Natural killer cell (primary cell): Measurements from ENCODE around the gene GOLGA6L7. TPM values are rescaled to one million over a fixed set of nuclear protein-coding genes. Genes with fewer than 3 reads are reported as not detected.
"Not testable (repeated sequence)": the region's sequence is repeated elsewhere in the genome, so short reads cannot be mapped to it uniquely, and the experiment has no call there.

ENCODE experiments used
- ATAC-seq, 3 donors: fragments of 150-1000 bp in 2 of 3; fragments of 200-7000 bp in 1 of 3; cut with Tn5 transposase; 1 replicate in 1 of 3; 2 replicates in 2 of 3; pipeline ENCODE4 v1.10.0; 2021; ENCODE audit warnings: mild to moderate bottlenecking in 2 of 3, moderate library complexity in 2 of 3
- DNase-seq, 2 donors: peaks; one replicate each; pipeline versions ENCODE4 v3.0.0 to v3.0.0-alpha.2; 2013 to 2021; ENCODE audit warnings: mixed read lengths in 1 of 2
- H3K27ac ChIP-seq: one replicate; pipeline ENCODE4 v1.5.1; 2013; ENCODE audit warnings: mild to moderate bottlenecking, low read length
- H3K27me3 ChIP-seq: one replicate; pipeline ENCODE4 v1.6.1; 2013; ENCODE audit warnings: low read length; ENCODE audit not compliant: control insufficient read depth, insufficient read depth
- H3K36me3 ChIP-seq: one replicate; pipeline ENCODE4 v1.6.1; 2013; ENCODE audit warnings: low read length; ENCODE audit not compliant: control insufficient read depth, insufficient read depth
- H3K4me1 ChIP-seq: one replicate; pipeline ENCODE4 v1.6.1; 2013; ENCODE audit warnings: low read length; ENCODE audit not compliant: control insufficient read depth, insufficient read depth
- H3K4me3 ChIP-seq: one replicate; pipeline ENCODE4 v1.5.1; 2013; ENCODE audit warnings: low read length
- H3K9me3 ChIP-seq: one replicate; pipeline ENCODE4 v1.6.1; 2013; ENCODE audit warnings: low read length; ENCODE audit not compliant: control insufficient read depth, insufficient read depth
- H3K27ac Mint-ChIP-seq, 2 donors: one replicate each; pipeline ENCODE4 v1.8.0; 2022; ENCODE audit warnings: mild to moderate bottlenecking in 2 of 2, mixed read lengths in 2 of 2, moderate library complexity in 1 of 2
- H3K27me3 Mint-ChIP-seq, 2 donors: one replicate each; pipeline ENCODE4 v1.8.0; 2022; ENCODE audit warnings: low read depth in 2 of 2, mixed read lengths in 2 of 2
- H3K36me3 Mint-ChIP-seq: one replicate; pipeline ENCODE4 v1.8.0; 2022; ENCODE audit warnings: mixed read lengths
- H3K4me1 Mint-ChIP-seq, 2 donors: one replicate each; pipeline ENCODE4 v1.8.0; 2022; ENCODE audit warnings: mixed read lengths in 2 of 2
- H3K4me3 Mint-ChIP-seq: one replicate; pipeline ENCODE4 v1.8.0; 2022; ENCODE audit warnings: mild to moderate bottlenecking, moderate library complexity, mixed read lengths
- H3K9me3 Mint-ChIP-seq, 2 donors: one replicate each; pipeline ENCODE4 v1.8.0; 2022; ENCODE audit warnings: mixed read lengths in 2 of 2
- CTCF ChIP-seq: fragments of 200-600 bp; IDR thresholded peaks from one replicate; pipeline ENCODE4 v1.8.0; 2022; ENCODE audit warnings: antibody characterized with exemption
- WGBS: methylation state at CpG from one replicate; pipeline ENCODE4 v1.1.7; 2013; ENCODE audit warnings: missing lambda C conversion rate; ENCODE audit not compliant: insufficient coverage; 5-methylcytosine and 5-hydroxymethylcytosine counted together
- intact Hi-C: fragments of 100-400 bp; cut with micrococcal nuclease; formaldehyde crosslinking; loops from one replicate; pipeline ENCODE4 v1.14.2; 2022
- total RNA-seq, 4 donors: library from RNA; stranded (reverse); fragments of 120-200 nt in 1 of 4; gene quantifications; one replicate each; pipeline versions ENCODE4 v1.2.3 to v1.2.4, GENCODE V29; 2013 to 2022

GOLGA6L7 gene
- total RNA-seq, 3 donors from 2014 or later (not counting 1 experiment from before 2014, with no cell fraction given): not detected

GRCh38 chr15:28890711-28891495 lies 42.5 kb upstream of the GOLGA6L7 start:
- Histone ChIP-seq H3K4me1 (peaks cover 46% of the 10 kb centered on the region), H3K36me3 (no peaks in the 10 kb centered on the region), H3K27ac (peak overlapping the region; percentile 76), H3K27me3 (no peaks in the 10 kb centered on the region), H3K9me3 (no peaks in the 10 kb centered on the region), H3K4me3 (no peak overlapping the region)
- ATAC-seq (peak in 1 of 3 donors; percentile 13), DNase-seq (peak in 1 of 2 donors; percentile 67)
- no peaks in the 10 kb centered on the region for H3K27me3 Mint-ChIP-seq
- H3K9me3 Mint-ChIP-seq: no peaks in the 10 kb centered on the region
- H3K4me3 Mint-ChIP-seq: peak overlapping the region; percentile 53
- intact Hi-C loops: no loop called here
- no peak for TF ChIP-seq CTCF
- WGBS: 67% methylated on average over 15 of the region's 15 CpGs
- H3K4me1 Mint-ChIP-seq: peaks cover 55 to 73% of the 10 kb centered on the region in 2 donors
- no peaks in the 10 kb centered on the region for H3K36me3 Mint-ChIP-seq
- peak overlapping the region; percentile 88 to 89 for H3K27ac Mint-ChIP-seq

GRCh38 chr15:28890291-28890690 lies 41.8 kb upstream of the GOLGA6L7 start:
- H3K36me3 ChIP-seq, H3K27me3 Mint-ChIP-seq, intact Hi-C loops, H3K27me3 ChIP-seq, DNase-seq, H3K4me3 ChIP-seq, ATAC-seq, H3K9me3 ChIP-seq, H3K36me3 Mint-ChIP-seq, H3K9me3 Mint-ChIP-seq: not testable (repeated sequence)
- H3K27ac ChIP-seq: peak overlapping the region; percentile 76
- peaks cover 55 to 68% of the 10 kb centered on the region in 2 donors for H3K4me1 Mint-ChIP-seq
- peak overlapping the region; percentile 88 to 89 for H3K27ac Mint-ChIP-seq
- WGBS: 89% methylated on average over 4 of the region's 4 CpGs
- peaks cover 48% of the 10 kb centered on the region for H3K4me1 ChIP-seq
- peak overlapping the region; percentile 53 for H3K4me3 Mint-ChIP-seq

GRCh38 chr15:28889871-28890270 lies 41.4 kb upstream of the GOLGA6L7 start:
- 97% methylated on average over 6 of the region's 6 CpGs for WGBS
- intact Hi-C loops, H3K27me3 ChIP-seq, H3K9me3 Mint-ChIP-seq, ATAC-seq, H3K36me3 ChIP-seq, H3K4me3 ChIP-seq, H3K36me3 Mint-ChIP-seq, DNase-seq, H3K9me3 ChIP-seq, H3K27me3 Mint-ChIP-seq: not testable (repeated sequence)
- Histone ChIP-seq H3K27ac (peak overlapping the region; percentile 76), H3K4me1 (peaks cover 53% of the 10 kb centered on the region)
- H3K4me1 Mint-ChIP-seq: peaks cover 55 to 72% of the 10 kb centered on the region in 2 donors
- peak overlapping the region; percentile 88 to 89 for H3K27ac Mint-ChIP-seq
- H3K4me3 Mint-ChIP-seq: peak overlapping the region; percentile 26

GRCh38 chr15:28889346-28889745 lies 40.9 kb upstream of the GOLGA6L7 start:
- Mint-ChIP-seq H3K4me1 (peaks cover 55 to 69% of the 10 kb centered on the region in 2 donors), H3K4me3 (peak overlapping the region; percentile 26), H3K36me3 (no peaks in the 10 kb centered on the region), H3K27ac (peak overlapping the region; percentile 88 to 89), H3K27me3 (no peaks in the 10 kb centered on the region), H3K9me3 (no peaks in the 10 kb centered on the region)
- no peaks in the 10 kb centered on the region for H3K9me3 ChIP-seq
- no peak overlapping the region for H3K27ac ChIP-seq
- H3K4me3 ChIP-seq: no peak overlapping the region
- no peak for TF ChIP-seq CTCF
- H3K4me1 ChIP-seq: peaks cover 53% of the 10 kb centered on the region
- no peaks in the 10 kb centered on the region for H3K27me3 ChIP-seq
- ATAC-seq: no peak
- H3K36me3 ChIP-seq: no peaks in the 10 kb centered on the region
- intact Hi-C loops: no loop called here
- WGBS: 94% methylated on average over 3 of the region's 3 CpGs
- DNase-seq: no peak
